CD4-positive, alpha-beta T cell treated with Interleukin-6 for 4 hours (primary cell): ENCODE data around the gene ZNF423.

Experiments used
- DNase-seq: peaks from one replicate; pipeline ENCODE4 v3.0.0-alpha.2; 2020; ENCODE audit warnings: mixed read lengths

The ZNF423 gene

DNA sequence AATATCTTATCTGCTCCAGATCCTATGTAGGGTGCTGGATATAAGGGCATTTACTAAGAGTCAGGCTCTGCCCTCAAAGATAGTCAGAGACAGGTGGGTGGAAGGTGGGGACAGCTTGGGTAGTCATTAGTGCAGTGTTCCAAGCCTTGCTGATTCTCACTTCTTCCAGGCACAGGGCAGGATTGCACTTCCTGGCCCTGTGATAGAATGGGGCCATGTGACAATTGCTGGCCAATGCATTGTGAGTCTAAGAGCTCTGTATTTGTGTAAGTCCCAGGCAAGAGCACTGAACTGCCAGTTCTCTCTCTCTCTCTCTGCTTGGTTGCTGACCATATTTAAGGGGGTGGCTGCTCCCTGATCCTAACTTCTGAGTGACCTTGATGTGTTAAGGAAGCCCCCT lies 370.2 kb downstream of the ZNF423 start:
- DNase-seq = no peak

DNA sequence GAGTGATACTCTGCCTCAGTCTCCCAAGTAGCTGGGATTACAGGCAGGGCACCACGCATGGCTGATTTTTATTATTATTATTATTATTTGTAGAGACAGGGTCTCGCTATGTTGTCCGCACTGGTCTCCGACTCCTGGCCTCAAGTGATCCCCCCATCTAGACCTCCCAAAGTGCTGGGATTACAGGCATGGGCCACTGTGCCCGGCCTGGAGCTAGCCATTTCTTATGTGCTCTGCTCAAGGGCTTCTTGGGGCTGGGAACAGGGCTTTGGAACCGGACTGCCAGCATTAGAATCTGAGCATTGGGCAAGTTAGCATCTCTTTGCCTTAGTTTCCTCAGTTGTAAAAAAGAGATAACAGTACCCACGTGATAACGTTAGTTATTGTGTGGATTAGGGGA lies 371.0 kb downstream of the ZNF423 start:
- no peak for DNase-seq

DNA sequence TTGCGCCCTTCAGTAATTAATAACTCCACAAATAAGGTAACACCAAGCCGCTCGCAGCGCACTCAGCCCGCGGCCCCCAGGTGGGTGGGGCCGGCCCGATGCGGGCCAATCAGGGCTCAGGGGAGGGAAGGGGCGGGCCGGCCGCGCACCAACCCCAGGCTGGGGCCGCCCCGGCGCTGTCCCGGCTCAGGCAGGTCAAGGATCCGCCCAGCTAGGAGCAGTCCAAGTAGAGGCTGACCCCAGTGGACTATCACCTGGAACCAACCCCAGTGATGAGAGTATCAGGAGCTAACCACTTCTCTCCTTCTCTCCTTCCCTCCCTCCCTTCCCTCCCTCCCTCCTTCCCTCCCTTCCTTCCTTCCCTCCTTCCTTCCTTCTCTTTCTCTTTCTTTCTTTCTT lies 371.5 kb downstream of the ZNF423 start:
- peak; percentile 48 for DNase-seq

DNA sequence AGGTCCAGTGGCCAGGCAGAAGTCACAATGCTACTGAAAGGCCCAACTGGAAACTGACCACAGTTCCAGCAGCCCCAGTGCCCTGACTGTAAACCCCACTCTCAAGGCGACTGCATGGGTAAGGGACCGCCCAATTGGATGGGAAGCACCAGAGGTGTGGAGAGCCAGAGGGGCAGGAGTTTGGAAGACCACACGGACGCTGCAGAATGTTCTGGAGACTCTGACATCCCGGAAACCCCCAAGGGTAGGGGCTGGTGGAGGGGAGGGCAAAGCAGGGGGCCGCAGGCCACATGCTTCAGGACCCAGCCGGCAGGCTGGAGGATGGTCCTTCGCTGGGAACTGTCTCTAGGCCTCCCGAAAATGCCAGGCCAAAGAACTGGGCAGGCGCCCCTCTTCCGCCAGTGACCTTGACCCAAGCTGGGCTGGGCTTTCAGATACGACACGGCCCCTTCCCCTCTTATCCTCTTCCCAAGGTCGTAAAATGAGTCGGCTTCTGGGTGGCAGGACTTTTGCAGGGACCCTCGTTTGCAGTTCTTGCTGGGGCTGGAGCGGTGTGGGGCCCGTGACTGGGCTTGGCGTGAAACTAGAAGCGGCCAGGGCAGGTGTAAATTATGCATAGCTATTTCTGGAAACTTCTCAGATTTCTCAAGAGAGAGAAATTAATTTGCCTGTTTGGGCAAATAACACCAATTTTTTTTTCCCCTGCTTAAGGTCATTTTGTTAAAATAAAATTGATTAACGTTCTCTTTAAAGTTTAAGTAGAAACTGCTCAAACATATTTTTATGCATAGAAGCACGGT lies 372.1 kb downstream of the ZNF423 start:
- DNase-seq = no peak

DNA sequence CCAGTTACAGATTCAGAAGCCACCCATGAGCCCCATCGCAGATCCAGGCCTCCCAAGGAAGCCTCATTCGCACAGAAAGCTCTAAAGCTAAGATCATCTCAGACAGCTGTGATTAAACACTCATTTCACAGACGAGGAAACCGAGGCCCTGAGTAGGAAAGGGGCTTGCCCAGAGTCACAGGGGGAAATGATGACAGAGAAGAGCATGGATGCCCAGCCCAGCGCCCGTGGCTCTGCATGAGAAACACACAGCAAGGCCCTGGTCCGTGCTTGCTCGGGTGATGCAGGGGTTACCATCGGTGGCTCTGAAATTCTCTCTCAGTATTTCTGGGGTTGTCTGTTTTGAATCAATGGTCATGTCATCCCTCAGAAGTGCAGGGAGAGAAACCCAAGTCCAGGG lies 372.7 kb downstream of the ZNF423 start:
- DNase-seq = no peak

DNA sequence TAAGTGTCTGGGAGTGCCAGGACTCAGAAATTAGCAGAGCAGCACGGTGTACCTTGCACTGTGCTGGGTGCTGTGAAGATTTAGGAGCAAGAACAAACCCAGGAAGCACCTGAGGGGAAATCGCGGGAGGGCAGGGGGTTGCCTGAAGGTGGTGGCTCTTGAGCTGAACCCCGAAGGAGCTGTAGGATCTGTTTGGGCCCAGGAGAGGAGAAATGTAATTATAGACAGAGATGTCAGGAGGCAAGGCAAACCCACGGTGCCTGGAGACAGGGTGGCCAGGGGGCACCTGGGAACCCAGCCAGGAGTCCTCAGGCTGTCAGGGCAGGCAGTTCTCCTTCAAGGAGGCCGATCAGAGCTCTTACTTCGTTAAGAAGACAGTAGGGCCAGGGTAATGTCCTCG lies 373.2 kb downstream of the ZNF423 start:
- no peak for DNase-seq

DNA sequence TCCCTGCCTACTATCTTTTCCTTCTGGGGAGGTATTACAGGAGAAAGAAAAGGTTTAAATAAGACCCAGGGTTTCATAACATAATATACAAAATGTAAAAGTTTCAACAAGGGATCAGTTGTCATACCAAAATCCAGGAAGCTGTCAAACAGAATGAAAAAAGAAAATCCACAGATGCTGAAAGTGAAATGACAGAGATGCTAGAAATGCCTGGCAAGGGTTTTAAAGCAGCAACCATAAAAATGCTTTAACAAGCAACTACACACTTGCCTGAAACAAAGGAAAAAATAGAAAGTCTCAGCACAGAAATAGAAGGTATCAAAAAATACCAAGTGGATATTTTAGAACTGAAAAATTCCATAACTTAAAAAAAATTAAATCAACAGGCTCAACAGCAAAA lies 377.3 kb downstream of the ZNF423 start:
- DNase-seq = no peak

DNA sequence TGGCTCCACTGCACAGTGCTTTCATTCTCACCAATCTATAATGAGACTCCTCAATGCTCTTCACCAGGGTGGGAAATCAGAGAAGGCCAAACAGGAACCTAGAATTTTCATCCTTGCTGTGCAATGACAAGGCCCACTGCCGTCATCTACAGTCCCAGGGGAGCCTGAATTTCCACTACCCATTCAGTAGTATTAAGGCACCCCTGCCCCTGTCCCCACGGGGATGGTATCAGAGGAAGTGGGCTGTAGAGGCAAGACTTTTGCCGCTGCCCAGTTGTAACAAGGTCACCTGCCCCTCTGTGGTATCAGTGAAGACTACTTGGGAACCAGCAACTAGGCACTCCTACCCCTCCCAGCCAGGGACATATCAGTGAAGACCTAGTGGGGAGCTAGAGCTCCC lies 377.8 kb downstream of the ZNF423 start:
- DNase-seq = no peak

DNA sequence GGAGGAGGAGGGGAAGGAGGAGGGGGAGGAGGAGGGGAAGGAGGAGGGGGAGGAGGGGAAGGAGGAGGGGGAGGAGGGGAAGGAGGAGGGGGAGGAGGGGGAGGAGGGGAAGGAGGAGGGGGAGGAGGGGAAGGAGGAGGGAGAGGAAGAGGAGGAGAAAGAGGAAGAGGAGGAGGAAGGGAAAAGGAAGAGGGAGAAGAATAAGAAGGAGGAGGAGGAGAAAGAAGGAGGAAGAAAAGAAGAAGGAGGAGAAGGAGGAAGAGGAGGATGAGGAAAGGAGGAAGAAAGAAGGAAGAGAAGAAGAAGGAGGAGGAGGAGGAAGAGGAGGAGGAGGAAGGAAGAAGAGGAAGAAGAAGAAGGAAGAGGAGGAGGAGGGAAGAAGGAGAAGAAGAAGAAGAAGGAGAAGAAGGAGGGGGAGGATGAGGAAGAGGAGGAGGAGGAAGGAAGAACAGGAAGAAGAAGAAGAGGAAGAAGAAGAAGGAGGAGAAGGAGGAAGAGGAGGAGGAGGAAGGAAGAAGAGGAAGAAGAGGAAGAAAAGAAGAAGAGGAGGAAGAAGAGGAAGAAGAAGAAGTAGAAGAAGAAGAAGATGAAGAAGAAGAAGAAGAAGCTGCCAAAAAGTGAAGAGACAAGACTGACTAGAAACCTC lies 378.5 kb downstream of the ZNF423 start:
- DNase-seq = no peak

DNA sequence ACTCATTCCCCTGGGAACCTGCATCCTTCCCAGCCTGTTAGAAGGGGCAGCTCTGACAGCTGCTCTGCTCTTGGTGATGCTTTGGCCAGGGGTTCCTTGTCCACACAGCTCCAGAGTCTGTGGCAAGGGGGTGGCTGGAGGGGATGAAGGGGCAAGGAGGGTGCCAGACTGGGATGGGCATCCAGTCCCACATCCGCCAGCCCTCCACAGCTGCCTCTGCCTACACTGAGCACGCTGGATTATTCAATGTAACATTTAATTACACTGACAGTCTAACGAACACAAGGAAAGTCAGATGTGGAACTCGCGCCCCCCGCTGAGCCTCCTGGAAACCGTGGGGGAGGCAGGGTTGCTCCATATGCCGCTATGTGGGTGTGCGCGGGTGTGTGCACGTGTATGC lies 381.2 kb downstream of the ZNF423 start:
- DNase-seq = no peak

DNA sequence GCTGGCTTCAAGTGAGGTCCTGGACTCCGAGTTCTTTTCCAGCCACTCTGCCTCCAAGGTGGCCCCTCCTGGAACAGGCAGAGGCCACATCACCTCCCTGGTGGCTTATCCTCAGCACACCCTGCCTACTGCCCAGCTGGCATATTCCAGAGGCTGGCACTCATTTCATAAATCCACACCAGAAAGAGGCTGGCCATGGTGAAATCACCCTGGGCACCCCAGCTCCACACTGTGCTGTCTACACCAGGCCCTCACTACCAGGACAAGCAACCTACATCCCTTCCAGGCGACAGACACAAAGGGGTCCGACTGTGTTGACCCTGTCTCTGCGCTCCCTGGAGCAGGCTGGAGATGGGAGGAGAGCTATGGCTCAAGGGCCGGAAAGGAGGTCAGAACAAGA lies 382.1 kb downstream of the ZNF423 start:
- no peak for DNase-seq

DNA sequence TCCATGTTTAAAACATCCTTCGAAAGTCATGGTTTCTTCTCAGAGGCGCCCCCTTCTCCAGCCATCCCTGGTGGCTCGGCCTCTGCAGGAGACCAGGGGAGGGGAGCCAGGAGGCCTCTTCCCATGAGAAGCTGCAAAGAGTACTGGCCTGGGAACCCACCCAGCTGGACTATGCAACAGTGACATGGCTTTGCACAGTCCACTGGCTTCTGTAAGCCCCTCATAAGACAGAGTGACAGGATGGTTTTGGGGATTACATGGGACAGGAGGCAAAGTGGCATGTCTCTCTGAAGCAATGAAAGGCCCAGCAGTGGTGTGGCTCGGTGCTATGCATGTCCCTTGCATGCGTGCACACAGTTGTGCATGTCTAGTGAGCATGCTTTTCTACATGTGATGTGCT lies 382.8 kb downstream of the ZNF423 start:
- no peak for DNase-seq

DNA sequence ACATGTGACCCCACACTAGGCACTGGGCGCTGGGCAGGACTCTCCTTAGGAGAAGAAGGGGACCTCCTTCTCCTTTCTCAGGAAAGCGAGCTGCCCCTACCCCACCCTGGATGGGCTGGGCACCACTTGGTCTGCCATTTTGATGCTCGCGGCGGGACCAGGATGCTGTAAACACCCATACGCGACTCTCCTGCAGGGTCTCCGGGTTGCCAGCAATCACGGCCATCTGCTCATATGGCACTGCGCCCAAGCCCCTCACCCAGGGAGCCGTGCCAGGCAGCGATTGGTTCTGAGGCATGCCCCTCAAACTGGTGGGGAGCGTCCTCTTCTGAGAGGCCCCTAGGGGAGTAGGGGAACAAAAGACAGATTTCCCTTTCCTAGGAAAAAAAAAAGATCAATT lies 383.3 kb downstream of the ZNF423 start:
- no peak for DNase-seq

DNA sequence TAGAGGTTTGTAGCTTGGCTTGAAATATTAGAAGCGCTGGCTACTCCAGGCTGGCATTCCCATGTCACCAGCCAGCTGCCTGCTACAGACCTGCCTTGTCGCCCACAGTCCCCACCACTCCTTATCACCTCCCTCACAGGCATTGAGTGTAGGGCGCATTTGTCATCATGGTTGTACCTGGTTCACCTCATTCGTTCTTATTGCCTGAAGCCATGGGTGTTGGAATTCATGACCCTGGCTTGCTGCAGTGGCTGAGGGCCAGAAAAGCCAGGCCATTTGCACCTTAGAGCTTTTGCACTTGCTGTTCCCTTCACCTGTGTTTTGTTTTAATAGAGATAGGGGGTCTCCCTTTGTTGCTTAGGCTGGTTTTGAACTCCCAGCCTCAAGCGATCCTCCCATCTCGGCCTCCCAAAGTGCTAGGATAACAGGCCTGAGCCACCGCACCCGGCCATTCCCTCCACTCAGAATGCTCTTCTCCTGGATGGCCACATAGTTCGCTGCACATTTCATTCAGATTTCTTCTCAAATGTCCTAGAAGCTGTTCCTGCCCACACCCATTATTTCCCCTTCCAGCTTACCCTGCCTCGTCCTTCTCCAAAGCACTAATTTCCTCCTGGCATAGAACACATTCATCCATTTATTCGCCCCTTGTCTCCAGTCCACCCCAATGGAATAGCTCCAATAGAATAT lies 384.7 kb downstream of the ZNF423 start:
- no peak for DNase-seq

DNA sequence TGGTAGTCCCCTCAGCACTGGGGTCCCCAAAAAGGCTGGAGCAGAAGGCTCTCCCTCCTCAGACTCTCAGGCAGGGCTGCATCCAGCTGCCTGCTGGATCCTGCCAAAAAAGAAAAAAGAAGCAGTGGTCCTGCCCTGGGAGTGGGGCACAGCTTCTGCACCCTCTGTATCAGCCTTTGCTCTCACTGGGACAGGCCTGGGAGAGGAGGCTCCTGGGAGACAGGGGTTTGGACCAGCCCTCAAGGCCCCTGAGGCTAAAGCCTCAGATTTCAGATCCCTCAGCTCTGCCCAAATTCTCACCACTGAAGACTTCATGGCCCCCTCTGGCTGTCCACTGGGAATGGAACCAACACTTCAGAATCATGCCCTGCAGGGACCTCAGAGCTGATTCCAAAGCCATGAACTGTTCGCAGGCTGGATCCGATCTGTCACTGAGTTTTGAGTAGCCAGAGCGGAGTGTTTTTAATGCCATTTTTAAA lies 385.4 kb downstream of the ZNF423 start:
- no peak for DNase-seq

DNA sequence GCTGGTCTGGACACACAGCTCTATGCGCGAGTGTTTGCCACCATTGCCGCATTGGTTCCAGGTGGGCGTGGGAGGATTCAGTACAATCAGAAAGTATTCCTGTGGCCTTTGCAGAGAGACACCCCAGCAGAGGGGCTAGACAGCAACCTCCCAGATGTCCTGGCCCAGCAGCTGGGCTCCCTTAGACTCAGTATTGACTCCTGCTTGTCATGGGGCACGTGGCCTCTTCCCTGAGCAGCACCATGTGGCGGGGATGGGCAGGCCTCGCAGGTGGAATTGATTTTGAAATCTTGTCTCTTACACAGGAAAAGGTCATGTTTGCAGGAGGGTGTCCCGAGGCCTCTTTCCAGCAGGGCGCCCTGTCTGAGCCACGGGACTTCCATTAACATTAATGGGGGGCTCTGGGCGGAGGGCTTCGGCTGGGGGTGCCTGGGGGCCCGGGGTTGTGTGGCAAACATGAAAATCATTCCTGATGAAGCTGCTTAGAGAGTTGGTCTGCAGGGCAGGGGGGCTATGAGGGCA lies 385.9 kb downstream of the ZNF423 start:
- no peak for DNase-seq

DNA sequence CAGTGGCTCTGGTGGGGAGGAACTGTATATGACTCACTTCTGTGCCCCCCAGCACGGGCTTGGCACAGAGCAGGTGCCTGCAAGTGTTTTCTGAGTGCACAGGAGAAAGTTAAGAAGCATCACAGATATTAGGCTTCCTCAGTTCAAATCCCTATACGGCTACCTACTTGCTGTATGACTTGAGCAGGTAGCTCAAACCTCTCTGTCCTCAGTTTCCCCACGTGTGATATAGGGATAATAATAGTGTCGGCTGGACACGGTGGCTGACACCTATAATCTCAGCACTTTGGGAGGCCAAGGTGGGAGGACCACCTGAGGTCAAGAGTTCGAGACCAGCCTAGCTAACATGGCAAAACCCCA lies 386.6 kb downstream of the ZNF423 start:
- no peak for DNase-seq

DNA sequence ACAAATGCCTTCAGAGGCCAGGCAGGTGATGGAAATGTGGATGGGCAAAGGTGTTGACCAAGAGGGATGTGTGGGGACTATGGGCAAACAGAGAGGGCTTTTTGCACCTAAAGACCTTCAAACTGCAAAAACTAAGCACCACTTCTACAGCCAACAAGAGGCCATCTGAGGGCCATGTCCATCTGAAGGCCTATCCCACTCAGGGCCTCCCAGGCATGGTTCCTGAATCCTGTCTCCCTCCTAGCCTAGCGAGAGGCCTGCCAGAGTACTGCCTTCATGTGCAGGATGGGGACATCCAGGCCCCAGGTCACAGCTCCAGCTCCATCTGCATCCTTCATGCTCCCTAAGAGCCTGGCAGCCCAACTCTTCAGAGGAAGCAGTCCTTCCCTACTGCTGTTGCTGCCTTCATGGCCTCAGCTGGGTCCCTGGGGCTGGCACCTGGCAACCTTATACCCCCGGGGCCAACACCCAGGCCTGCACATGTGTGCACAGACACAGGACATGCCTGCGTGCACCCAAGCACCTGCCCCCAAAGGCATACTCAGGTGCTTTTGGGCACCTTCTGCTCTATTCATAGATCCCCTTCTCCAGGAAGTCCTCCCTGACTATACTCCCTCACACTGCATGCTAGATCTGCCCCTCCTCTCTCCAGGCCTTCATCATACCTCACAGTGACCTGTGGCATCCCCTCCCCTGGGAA lies 387.2 kb downstream of the ZNF423 start:
- DNase-seq = no peak

DNA sequence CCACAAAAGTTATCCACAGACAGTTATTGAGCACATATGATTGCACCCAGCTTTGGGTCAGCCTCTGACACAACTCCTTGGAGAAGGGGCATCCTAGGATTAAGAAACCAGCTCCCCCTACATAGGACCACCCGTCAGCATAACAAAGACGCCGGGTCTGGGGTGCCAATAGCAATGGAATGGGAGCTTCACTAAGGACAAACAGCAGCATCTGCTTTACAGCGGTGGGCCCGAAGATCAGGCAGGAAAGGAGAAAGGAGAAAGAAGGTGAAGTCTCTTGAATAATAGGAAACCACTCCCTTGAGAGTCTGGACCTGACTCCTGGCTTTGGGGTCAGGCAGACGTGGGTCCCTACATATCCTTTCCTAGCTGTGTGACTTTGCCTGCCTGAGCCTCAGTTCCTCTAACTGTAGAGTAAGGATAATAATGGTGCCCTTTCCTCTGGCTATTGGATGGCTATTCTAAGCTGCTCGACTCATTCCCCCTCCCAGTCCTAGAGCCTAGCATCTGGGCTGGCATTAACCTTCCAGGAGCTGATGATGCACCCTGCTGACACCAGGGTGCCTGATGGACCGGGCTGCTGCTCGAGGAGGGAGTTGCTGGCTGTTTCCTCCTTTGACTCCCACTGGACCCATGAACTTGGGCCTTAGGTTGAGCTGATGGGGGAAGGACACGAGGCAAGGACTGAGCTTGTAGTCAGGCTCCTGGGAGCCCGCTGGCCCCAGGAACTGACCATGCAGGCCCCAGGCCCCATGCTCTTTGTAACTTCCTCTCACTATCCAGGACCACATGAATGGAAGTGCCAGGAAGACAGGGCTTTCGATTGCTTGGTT lies 388.2 kb downstream of the ZNF423 start:
- no peak for DNase-seq

DNA sequence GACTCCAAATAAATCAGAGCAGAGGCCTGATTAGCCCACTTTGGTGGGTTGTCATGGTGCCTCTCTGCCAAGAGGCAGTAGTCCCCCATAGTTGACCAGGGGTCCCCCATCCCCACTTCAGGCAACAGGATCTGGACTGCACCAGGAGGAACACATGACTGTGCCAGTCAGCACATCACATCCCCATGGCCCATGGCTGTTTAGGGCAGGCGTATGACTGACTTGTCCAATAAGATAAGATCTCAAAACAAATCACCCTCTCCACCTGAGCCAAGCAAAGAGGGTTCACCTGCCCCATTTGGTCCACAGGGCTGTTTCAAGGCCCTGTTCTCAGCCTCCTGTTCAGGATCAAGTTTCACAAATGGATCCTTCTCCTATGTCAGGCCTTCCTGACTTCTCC lies 389.0 kb downstream of the ZNF423 start:
- no peak for DNase-seq

DNA sequence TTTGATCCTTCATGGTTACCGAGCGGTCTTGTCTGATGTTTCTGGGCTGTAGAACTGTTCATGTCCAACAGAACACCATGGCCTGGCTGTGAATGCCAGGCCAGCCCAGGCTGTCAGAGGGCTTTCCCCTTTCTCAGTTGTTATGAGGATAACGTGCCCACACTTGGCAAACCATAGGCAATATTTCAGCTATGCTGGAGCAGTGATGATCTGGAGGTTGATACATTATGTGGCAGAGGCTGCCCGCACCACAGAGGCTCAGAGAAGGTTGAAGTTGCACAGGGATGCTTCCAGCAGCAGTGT lies 389.4 kb downstream of the ZNF423 start:
- DNase-seq = no peak
